Adipocyte (in vitro differentiated cells): ENCODE data around the gene PRPF4.

Experiments used
- DNase-seq: peaks from one replicate; pipeline ENCODE4 v3.0.0-alpha.2; 2015; ENCODE audit warnings: low read depth
- H3K27me3 ChIP-seq: replicated peaks from 2 replicates; pipeline ENCODE4 v1.7.0; 2013; ENCODE audit warnings: mild to moderate bottlenecking, low read length, moderate library complexity; ENCODE audit not compliant: control insufficient read depth, insufficient read depth
- H3K36me3 ChIP-seq: 2 replicates; pipeline ENCODE4 v1.7.0; 2013; ENCODE audit warnings: low read length, mild to moderate bottlenecking, moderate library complexity; ENCODE audit not compliant: control insufficient read depth, insufficient read depth, severe bottlenecking
- H3K4me1 ChIP-seq: 2 replicates; pipeline ENCODE4 v1.7.0; 2013; ENCODE audit warnings: mild to moderate bottlenecking, low read length, moderate library complexity; ENCODE audit not compliant: control insufficient read depth, insufficient read depth
- H3K4me3 ChIP-seq: 2 replicates; pipeline ENCODE4 v1.7.0; 2013; ENCODE audit warnings: mild to moderate bottlenecking, low read length, moderate library complexity
- H3K9ac ChIP-seq: 2 replicates; pipeline ENCODE4 v1.7.0; 2013; ENCODE audit warnings: mild to moderate bottlenecking, low read length, moderate library complexity
- H3K9me3 ChIP-seq: 2 replicates; pipeline ENCODE4 v1.7.0; 2013; ENCODE audit warnings: mild to moderate bottlenecking, low read length, moderate library complexity; ENCODE audit not compliant: control insufficient read depth

PRPF4 gene

GRCh38 chr9:113298924-113299770, 23.7 kb downstream of the PRPF4 start:
- Histone ChIP-seq H3K36me3 (no peaks in the 10 kb centered on the region), H3K4me3 (no peak overlapping the region), H3K9me3 (no peaks in the 10 kb centered on the region), H3K9ac (no peak overlapping the region), H3K4me1 (peaks cover under 1% of the 10 kb centered on the region), H3K27me3 (peaks cover 15% of the 10 kb centered on the region)
- DNase-seq, result no peak

GRCh38 chr9:113299800-113300292, 24.4 kb downstream of the PRPF4 start:
- Histone ChIP-seq H3K9me3 (no peaks in the 10 kb centered on the region), H3K27me3 (peaks cover 15% of the 10 kb centered on the region), H3K36me3 (no peaks in the 10 kb centered on the region), H3K4me3 (no peak overlapping the region), H3K4me1 (no peaks in the 10 kb centered on the region), H3K9ac (no peak overlapping the region)
- DNase-seq, result no peak

GRCh38 chr9:113301548-113301947, 26.1 kb downstream of the PRPF4 start:
- Histone ChIP-seq H3K9ac (no peak overlapping the region), H3K36me3 (no peaks in the 10 kb centered on the region), H3K9me3 (no peaks in the 10 kb centered on the region), H3K27me3 (peaks cover 15% of the 10 kb centered on the region), H3K4me1 (no peaks in the 10 kb centered on the region), H3K4me3 (no peak overlapping the region)
- no peak for DNase-seq

GRCh38 chr9:113302792-113303418, 27.4 kb downstream of the PRPF4 start, which contains the start of gene RNF183:
Gene RNF183 (minus strand): TSS chr9:113303376. CDS start chr9:113298184, 5,192 bp downstream.
- Histone ChIP-seq H3K36me3 (no peaks in the 10 kb centered on the region), H3K4me1 (no peaks in the 10 kb centered on the region), H3K4me3 (no peak within 1 kb of the TSS), H3K27me3 (peaks cover 15% of the 10 kb centered on the region), H3K9ac (no peak within 1 kb of the TSS), H3K9me3 (no peaks in the 10 kb centered on the region)
- DNase-seq, result no peak

GRCh38 chr9:113306566-113306965, 31.1 kb downstream of the PRPF4 start:
- Histone ChIP-seq H3K9ac (no peak overlapping the region), H3K27me3 (no peaks in the 10 kb centered on the region), H3K4me3 (no peak overlapping the region), H3K4me1 (no peaks in the 10 kb centered on the region), H3K36me3 (no peaks in the 10 kb centered on the region), H3K9me3 (no peaks in the 10 kb centered on the region)
- DNase-seq, result no peak

- H3K27me3 ChIP-seq, result no peaks in the 10 kb centered on the region
- no peak overlapping the region for H3K9ac ChIP-seq
- no peak overlapping the region for H3K4me3 ChIP-seq
- no peaks in the 10 kb centered on the region for H3K4me1 ChIP-seq
- DNase-seq, result no peak
- no peaks in the 10 kb centered on the region for H3K36me3 ChIP-seq
- no peaks in the 10 kb centered on the region for H3K9me3 ChIP-seq
Observed at GRCh38 chr9:113307396-113307975, 32.0 kb downstream of the PRPF4 start.

- no peak overlapping the region for H3K4me3 ChIP-seq
- H3K9me3 ChIP-seq, result no peaks in the 10 kb centered on the region
- peak; percentile 82 for DNase-seq
- H3K36me3 ChIP-seq, result no peaks in the 10 kb centered on the region
- H3K9ac ChIP-seq, result no peak overlapping the region
- no peaks in the 10 kb centered on the region for H3K4me1 ChIP-seq
- no peaks in the 10 kb centered on the region for H3K27me3 ChIP-seq
Observed at GRCh38 chr9:113309204-113309813, 33.9 kb downstream of the PRPF4 start.

GRCh38 chr9:113310538-113310937, 35.1 kb downstream of the PRPF4 start:
- no peak overlapping the region for H3K9ac ChIP-seq
- no peak overlapping the region for H3K4me3 ChIP-seq
- no peaks in the 10 kb centered on the region for H3K4me1 ChIP-seq
- H3K36me3 ChIP-seq, result no peaks in the 10 kb centered on the region
- no peaks in the 10 kb centered on the region for H3K27me3 ChIP-seq
- no peak for DNase-seq
- no peaks in the 10 kb centered on the region for H3K9me3 ChIP-seq

- H3K4me3 ChIP-seq, result no peak overlapping the region
- peak; percentile 8 for DNase-seq
- no peaks in the 10 kb centered on the region for H3K27me3 ChIP-seq
- H3K4me1 ChIP-seq, result no peaks in the 10 kb centered on the region
- H3K36me3 ChIP-seq, result no peaks in the 10 kb centered on the region
- H3K9me3 ChIP-seq, result no peaks in the 10 kb centered on the region
- no peak overlapping the region for H3K9ac ChIP-seq
Observed at GRCh38 chr9:113311961-113312360, 36.5 kb downstream of the PRPF4 start.

GRCh38 chr9:113313261-113313660, 37.8 kb downstream of the PRPF4 start:
- no peaks in the 10 kb centered on the region for H3K36me3 ChIP-seq

GRCh38 chr9:113315231-113315630, 39.8 kb downstream of the PRPF4 start:
- no peak for DNase-seq
- Histone ChIP-seq H3K9ac (no peak overlapping the region), H3K4me3 (no peak overlapping the region), H3K4me1 (peaks cover 9% of the 10 kb centered on the region), H3K36me3 (no peaks in the 10 kb centered on the region), H3K9me3 (no peaks in the 10 kb centered on the region), H3K27me3 (no peaks in the 10 kb centered on the region)

More at GRCh38 chr9:113313261-113313660, 37.8 kb downstream of the PRPF4 start:
- no peak for DNase-seq
- Histone ChIP-seq H3K27me3 (no peaks in the 10 kb centered on the region), H3K4me1 (peaks cover 8% of the 10 kb centered on the region), H3K9ac (no peak overlapping the region), H3K4me3 (no peak overlapping the region), H3K9me3 (no peaks in the 10 kb centered on the region)
